HG02623 (cell line): ENCODE data around the gene RFNG.

ENCODE experiments used
- ATAC-seq: cut with Tn5 transposase; IDR thresholded peaks from one replicate; pipeline ENCODE4 v1.9.1; 2021; ENCODE audit warnings: moderate library complexity; ENCODE audit not compliant: unreplicated experiment

Gene RFNG

GRCh38 chr17:82004517-82005455 lies 46.8 kb downstream of the RFNG start:
- no peak for ATAC-seq

GRCh38 chr17:82003411-82004381 lies 47.9 kb downstream of the RFNG start:
- no peak for ATAC-seq

- ATAC-seq = no peak
Observed at GRCh38 chr17:82001571-82002056, 50.0 kb downstream of the RFNG start.

GRCh38 chr17:82000803-82001570 lies 50.6 kb downstream of the RFNG start:
- no peak for ATAC-seq

GRCh38 chr17:81999976-82000802 lies 51.4 kb downstream of the RFNG start:
- ATAC-seq = no peak

- ATAC-seq = no peak
Observed at GRCh38 chr17:81999587-81999975, 52.0 kb downstream of the RFNG start.

- ATAC-seq = no peak
Observed at GRCh38 chr17:81998691-81999438, 52.7 kb downstream of the RFNG start.

- ATAC-seq = no peak
Observed at GRCh38 chr17:81998212-81998611, 53.4 kb downstream of the RFNG start.
